Naive thymus-derived CD8-positive, alpha-beta T cell (primary cell): ENCODE measurements around the gene C1R. TPM values are rescaled to one million over a fixed set of nuclear protein-coding genes. Genes with fewer than 3 reads are reported as not detected.

Experiments used
- ATAC-seq, 2 donors: fragments of 150-1000 bp; cut with Tn5 transposase in 1 of 2; sonication (Bioruptor Pico), chemical (Tn5 transposase) in 1 of 2; 1 replicate in 1 of 2; 2 replicates in 1 of 2; pipeline ENCODE4 v1.10.0; 2021; ENCODE audit warnings: mild to moderate bottlenecking in 2 of 2, moderate library complexity in 2 of 2
- POLR2A ChIA-PET: fragments of 350-600 bp; sonication (Branson Sonifier 250); formaldehyde crosslinking; loops from one replicate; lab custom pipeline; 2021; ENCODE audit warnings: antibody characterized with exemption; lab: Charles Lee
- DNase-seq, 10 donors: peaks; one replicate each; pipeline versions ENCODE4 v3.0.0 to v3.0.0-alpha.2; 2020 to 2022
- H3K27ac Mint-ChIP-seq, 10 donors: one replicate each; pipeline ENCODE4 v1.8.0; 2020 to 2022; ENCODE audit warnings: mild to moderate bottlenecking in 10 of 10, mixed read lengths in 10 of 10, moderate library complexity in 4 of 10, inconsistent platforms in 1 of 10
- H3K27me3 Mint-ChIP-seq, 5 donors: one replicate each; pipeline ENCODE4 v1.8.0; 2021 to 2022; ENCODE audit warnings: mixed read lengths in 5 of 5
- H3K36me3 Mint-ChIP-seq, 3 donors: one replicate each; pipeline ENCODE4 v1.8.0; 2020 to 2022; ENCODE audit warnings: mixed read lengths in 3 of 3, mild to moderate bottlenecking in 2 of 3, inconsistent platforms in 1 of 3
- H3K4me1 Mint-ChIP-seq, 4 donors: one replicate each; pipeline ENCODE4 v1.8.0; 2021 to 2022; ENCODE audit warnings: mixed read lengths in 4 of 4
- H3K4me3 Mint-ChIP-seq, 10 donors: one replicate each; pipeline ENCODE4 v1.8.0; 2020 to 2022; ENCODE audit warnings: mild to moderate bottlenecking in 10 of 10, mixed read lengths in 10 of 10, moderate library complexity in 6 of 10, inconsistent platforms in 1 of 10
- H3K9me3 Mint-ChIP-seq, 9 donors: one replicate each; pipeline ENCODE4 v1.8.0; 2020 to 2022; ENCODE audit warnings: mixed read lengths in 9 of 9, mild to moderate bottlenecking in 3 of 9, inconsistent platforms in 1 of 9, moderate library complexity in 1 of 9
- polyA plus RNA-seq, 3 donors: library from polyadenylated mRNA; unstranded; fragments of 300-500 nt; fragmentation: Illumina TruSeq; gene quantifications; one replicate each; pipeline ENCODE4 v1.2.3, GENCODE V29; 2021
- total RNA-seq, 8 experiments: library from RNA in 2 of 8; stranded (reverse) in 2 of 8; gene quantifications; one replicate each; pipeline ENCODE4 v1.2.3 and lab custom pipeline; 2021 to 2026

Gene C1R
- total and polyA plus RNA-seq, 5 experiments from 2014 or later: 1.4 to 3.2 (median 1.5) TPM

- peaks cover 3 to 17% (median 13%) of the 10 kb centered on the region in 4 donors for H3K4me1 Mint-ChIP-seq
- no peak for ATAC-seq
- no peak for DNase-seq
- H3K27me3 Mint-ChIP-seq: no peaks in the 10 kb centered on the region
- POLR2A ChIA-PET: interaction anchor here (1.3 to 2.0 kb wide), 3 partner anchors 16 to 227 kb away, joined by 3 to 6 read pairs (median 3); partner anchors contain the start of gene C1RL
- H3K4me3 Mint-ChIP-seq: peak overlapping the region in 4 of 10 donors; percentile 32 to 86 (median 64)
- peak overlapping the region in 1 of 10 donors; percentile 67 for H3K27ac Mint-ChIP-seq
- no peaks in the 10 kb centered on the region for H3K36me3 Mint-ChIP-seq
- H3K9me3 Mint-ChIP-seq: no peaks in the 10 kb centered on the region
These were observed 778 bp upstream of the C1R start for GRCh38 chr12:7092986-7093460.

GRCh38 chr12:7091660-7092228 lies 501 bp downstream of the C1R start:
- POLR2A ChIA-PET: interaction anchor here (0.8 to 1.5 kb wide), 3 partner anchors 147 to 166 kb away, joined by 3 read pairs; partner anchors contain the start of genes C12orf57 and RNU7-1
- Mint-ChIP-seq H3K27ac (peak overlapping the region; percentile 46 to 93 (median 75)), H3K4me1 (peaks cover 3 to 17% (median 13%) of the 10 kb centered on the region in 4 donors), H3K4me3 (peak overlapping the region; percentile 83 to 91 (median 86)), H3K36me3 (no peaks in the 10 kb centered on the region), H3K27me3 (no peaks in the 10 kb centered on the region), H3K9me3 (no peaks in the 10 kb centered on the region)
- ATAC-seq (peak in 1 of 2 donors; percentile 18), DNase-seq (no peak)

GRCh38 chr12:7091171-7091570 lies 1.1 kb downstream of the C1R start:
- ATAC-seq (no peak), DNase-seq (no peak)
- Mint-ChIP-seq H3K36me3 (no peaks in the 10 kb centered on the region), H3K4me1 (peaks cover 3 to 17% (median 13%) of the 10 kb centered on the region in 4 donors), H3K4me3 (peak overlapping the region in 7 of 10 donors; percentile 13 to 83 (median 34)), H3K9me3 (no peaks in the 10 kb centered on the region), H3K27ac (peak overlapping the region in 2 of 10 donors; percentile 48 to 67), H3K27me3 (no peaks in the 10 kb centered on the region)
- POLR2A ChIA-PET: interaction anchor here (0.8 to 1.0 kb wide), 3 partner anchors 17 to 148 kb away, joined by 3 read pairs; partner anchors contain the start of genes C12orf57 and RNU7-1

- POLR2A ChIA-PET: interaction anchor here (0.8 kb wide), 1 partner anchor 17 kb away, joined by 3 read pairs; no protein-coding TSS in a partner anchor
- H3K4me1 Mint-ChIP-seq: peaks cover 3 to 17% (median 12%) of the 10 kb centered on the region in 4 donors
- ATAC-seq (no peak), DNase-seq (no peak)
- no peaks in the 10 kb centered on the region for H3K27me3 Mint-ChIP-seq
- H3K9me3 Mint-ChIP-seq: no peaks in the 10 kb centered on the region
- peak overlapping the region in 1 of 10 donors; percentile 43 for H3K4me3 Mint-ChIP-seq
- no peaks in the 10 kb centered on the region for H3K36me3 Mint-ChIP-seq
- H3K27ac Mint-ChIP-seq: peak overlapping the region in 1 of 10 donors; percentile 52
These were observed 1.8 kb downstream of the C1R start for GRCh38 chr12:7090222-7090998.

- H3K4me3 Mint-ChIP-seq: no peak overlapping the region
- no peaks in the 10 kb centered on the region for H3K27me3 Mint-ChIP-seq
- peak overlapping the region in 2 of 10 donors; percentile 64 to 66 for H3K27ac Mint-ChIP-seq
- POLR2A ChIA-PET: no interaction called here
- H3K4me1 Mint-ChIP-seq: peaks cover 3 to 17% (median 12%) of the 10 kb centered on the region in 4 donors
- H3K9me3 Mint-ChIP-seq: no peaks in the 10 kb centered on the region
- no peaks in the 10 kb centered on the region for H3K36me3 Mint-ChIP-seq
- ATAC-seq: no peak
- no peak for DNase-seq
These were observed 2.9 kb downstream of the C1R start for GRCh38 chr12:7089196-7089871.

- Mint-ChIP-seq H3K4me1 (peaks cover 0 to 5% (median 0%) of the 10 kb centered on the region in 4 donors), H3K36me3 (peaks cover 0 to 9% (median 5%) of the 10 kb centered on the region in 3 donors), H3K27ac (peak overlapping the region in 1 of 10 donors; percentile 1), H3K4me3 (no peak overlapping the region), H3K27me3 (no peaks in the 10 kb centered on the region), H3K9me3 (peaks cover 0 to 11% (median 0%) of the 10 kb centered on the region in 9 donors)
- DNase-seq (no peak), ATAC-seq (no peak)
- POLR2A ChIA-PET: interaction anchor here (0.7 kb wide), 1 partner anchor 44 kb away, joined by 3 read pairs; no protein-coding TSS in a partner anchor
These were observed 9.1 kb downstream of the C1R start for GRCh38 chr12:7083125-7083524.

GRCh38 chr12:7081037-7081436 lies 11.2 kb downstream of the C1R start:
- peaks cover 0 to 11% (median 0%) of the 10 kb centered on the region in 9 donors for H3K9me3 Mint-ChIP-seq
- H3K36me3 Mint-ChIP-seq: peaks cover 0 to 9% (median 5%) of the 10 kb centered on the region in 3 donors
- DNase-seq: no peak
- peaks cover 0 to 5% (median 0%) of the 10 kb centered on the region in 4 donors for H3K4me1 Mint-ChIP-seq
- H3K4me3 Mint-ChIP-seq: no peak overlapping the region
- POLR2A ChIA-PET: no interaction called here
- H3K27ac Mint-ChIP-seq: no peak overlapping the region
- no peak for ATAC-seq
- peaks cover 0 to 10% (median 3%) of the 10 kb centered on the region in 5 donors for H3K27me3 Mint-ChIP-seq

GRCh38 chr12:7079826-7080125 lies 12.5 kb downstream of the C1R start:
- peaks cover 0 to 5% (median 0%) of the 10 kb centered on the region in 4 donors for H3K4me1 Mint-ChIP-seq
- H3K4me3 Mint-ChIP-seq: no peak overlapping the region
- ATAC-seq: no peak
- H3K36me3 Mint-ChIP-seq: peaks cover 0 to 9% (median 5%) of the 10 kb centered on the region in 3 donors
- peaks cover 0 to 11% (median 0%) of the 10 kb centered on the region in 9 donors for H3K9me3 Mint-ChIP-seq
- H3K27ac Mint-ChIP-seq: no peak overlapping the region
- no peak for DNase-seq
- POLR2A ChIA-PET: no interaction called here
- peaks cover 0 to 15% (median 3%) of the 10 kb centered on the region in 5 donors for H3K27me3 Mint-ChIP-seq

GRCh38 chr12:7078163-7078562 lies 14.1 kb downstream of the C1R start:
- DNase-seq: no peak
- no peak for ATAC-seq
- Mint-ChIP-seq H3K36me3 (peaks cover 0 to 6% (median 3%) of the 10 kb centered on the region in 3 donors), H3K9me3 (peaks cover 0 to 5% (median 0%) of the 10 kb centered on the region in 9 donors), H3K27me3 (peaks cover 0 to 15% (median 3%) of the 10 kb centered on the region in 5 donors), H3K4me1 (peaks cover 0 to 3% (median 0%) of the 10 kb centered on the region in 4 donors), H3K27ac (no peak overlapping the region), H3K4me3 (no peak overlapping the region)
- POLR2A ChIA-PET: no interaction called here

- no peak for ATAC-seq
- DNase-seq: no peak
- Mint-ChIP-seq H3K27me3 (peaks cover 0 to 15% (median 5%) of the 10 kb centered on the region in 5 donors), H3K36me3 (peaks cover 0 to 2% (median 0%) of the 10 kb centered on the region in 3 donors), H3K27ac (no peak overlapping the region), H3K4me3 (no peak overlapping the region), H3K9me3 (no peaks in the 10 kb centered on the region), H3K4me1 (no peaks in the 10 kb centered on the region)
- POLR2A ChIA-PET: no interaction called here
These were observed 15.8 kb downstream of the C1R start for GRCh38 chr12:7076493-7076892.

- no peak overlapping the region for H3K4me3 Mint-ChIP-seq
- H3K36me3 Mint-ChIP-seq: no peaks in the 10 kb centered on the region
- POLR2A ChIA-PET: no interaction called here
- no peaks in the 10 kb centered on the region for H3K9me3 Mint-ChIP-seq
- H3K4me1 Mint-ChIP-seq: no peaks in the 10 kb centered on the region
- peaks cover 0 to 15% (median 5%) of the 10 kb centered on the region in 5 donors for H3K27me3 Mint-ChIP-seq
- no peak for DNase-seq
- H3K27ac Mint-ChIP-seq: peak overlapping the region in 1 of 10 donors; percentile 12
- no peak for ATAC-seq
These were observed 16.3 kb downstream of the C1R start for GRCh38 chr12:7075939-7076338.

GRCh38 chr12:7075518-7075917 lies 16.7 kb downstream of the C1R start:
- H3K36me3 Mint-ChIP-seq: no peaks in the 10 kb centered on the region
- no peaks in the 10 kb centered on the region for H3K9me3 Mint-ChIP-seq
- H3K4me1 Mint-ChIP-seq: no peaks in the 10 kb centered on the region
- peaks cover 0 to 15% (median 5%) of the 10 kb centered on the region in 5 donors for H3K27me3 Mint-ChIP-seq
- POLR2A ChIA-PET: interaction anchor here (0.6 kb wide), 1 partner anchor 268 kb away, joined by 3 read pairs; no protein-coding TSS in a partner anchor
- ATAC-seq (no peak), DNase-seq (no peak)
- H3K27ac Mint-ChIP-seq: peak overlapping the region in 2 of 10 donors; percentile 12 to 84
- no peak overlapping the region for H3K4me3 Mint-ChIP-seq
